DOHH2 (cell line): ENCODE results near the gene SUPT5H.

Experiments
- H3F3A ChIP-seq: fragments of 200-600 bp; sonication (generic), shearing (Covaris generic); 2 replicates; pipeline ENCODE4 v1.6.0; 2016; ENCODE audit warnings: antibody characterized with exemption, mild to moderate bottlenecking; ENCODE audit not compliant: control insufficient read depth, insufficient read depth
- H3K27ac ChIP-seq: fragments of 200-600 bp; sonication (generic); 2 replicates; pipeline ENCODE4 v1.5.1; 2014; ENCODE audit warnings: low read depth, mild to moderate bottlenecking, low read length, moderate library complexity
- H3K27me3 ChIP-seq: fragments of 200-600 bp; sonication (generic); 2 replicates; pipeline ENCODE4 v1.6.1; 2014; ENCODE audit warnings: mild to moderate bottlenecking, low read length, mixed read lengths; ENCODE audit not compliant: control insufficient read depth
- H3K36me3 ChIP-seq: fragments of 200-600 bp; sonication (generic); 2 replicates; pipeline ENCODE4 v1.6.1; 2014; ENCODE audit warnings: mild to moderate bottlenecking, low read length, moderate library complexity, mixed read lengths; ENCODE audit not compliant: control insufficient read depth
- H3K4me1 ChIP-seq: fragments of 200-600 bp; sonication (generic); 2 replicates; pipeline ENCODE4 v1.6.1; 2014; ENCODE audit warnings: mild to moderate bottlenecking, low read length, mixed read lengths; ENCODE audit not compliant: control insufficient read depth
- H3K4me2 ChIP-seq: fragments of 200-600 bp; sonication (generic); 2 replicates; pipeline ENCODE4 v1.6.0; 2014; ENCODE audit warnings: mild to moderate bottlenecking, low read length, moderate library complexity
- H3K4me3 ChIP-seq: fragments of 200-600 bp; sonication (generic); 2 replicates; pipeline ENCODE4 v1.5.1; 2014; ENCODE audit warnings: mild to moderate bottlenecking, low read length, mixed read lengths
- H3K79me2 ChIP-seq: fragments of 200-600 bp; sonication (generic); 2 replicates; pipeline ENCODE4 v1.6.1; 2014; ENCODE audit warnings: mild to moderate bottlenecking, low read length, mixed read lengths; ENCODE audit not compliant: control insufficient read depth
- H3K9me2 ChIP-seq: fragments of 200-600 bp; sonication (generic); replicated peaks from 2 replicates; pipeline ENCODE4 v1.6.1; 2014; ENCODE audit warnings: mild to moderate bottlenecking, low read length, mixed read lengths; ENCODE audit not compliant: control insufficient read depth
- H3K9me3 ChIP-seq: fragments of 200-600 bp; sonication (generic); 2 replicates; pipeline ENCODE4 v1.6.1; 2014; ENCODE audit warnings: antibody characterized with exemption, low read length, mixed read lengths; ENCODE audit not compliant: control insufficient read depth, insufficient read depth
- H4K20me1 ChIP-seq: fragments of 200-600 bp; sonication (generic); 2 replicates; pipeline ENCODE4 v1.6.0; 2014; ENCODE audit warnings: low read depth, mild to moderate bottlenecking, antibody characterized with exemption, low read length, moderate library complexity; ENCODE audit not compliant: control insufficient read depth, insufficient read depth
- EZH2phosphoT487 ChIP-seq: fragments of 200-600 bp; sonication (generic); IDR thresholded peaks from 2 replicates; pipeline ENCODE4 v1.6.1; 2017; ENCODE audit warnings: borderline replicate concordance, mild to moderate bottlenecking, antibody characterized with exemption, low read length, moderate library complexity, mixed read lengths
- TF ChIP-seq, protein P1 (sequence below): fragments of 200-600 bp; sonication (generic); IDR thresholded peaks from one replicate; pipeline ENCODE4 v1.5.1; 2014; ENCODE audit warnings: antibody characterized with exemption, mild to moderate bottlenecking, low read depth, low read length; ENCODE audit not compliant: poor library complexity, severe bottlenecking

SUPT5H gene

DNA sequence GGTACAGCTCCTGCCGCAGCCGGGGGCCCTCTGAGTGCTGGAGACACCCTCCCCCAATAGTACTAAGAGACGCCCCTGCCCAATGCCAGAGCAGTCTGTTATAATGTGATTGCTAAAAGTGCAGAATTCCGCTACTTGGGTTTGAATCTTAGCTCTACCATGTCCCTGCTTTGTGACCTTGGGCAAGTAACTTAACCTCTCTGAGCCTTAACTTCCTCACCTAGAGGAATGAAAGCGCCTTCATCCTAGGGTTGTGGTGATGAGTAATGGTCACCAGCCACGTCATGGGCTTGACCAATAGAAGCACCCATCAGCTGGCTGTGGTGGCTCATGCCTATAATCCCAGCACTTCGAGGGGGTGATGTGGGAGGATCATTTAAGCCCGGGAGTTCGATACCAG lies 26.4 kb upstream of the SUPT5H start:
- Histone ChIP-seq H3K9me3 (no peaks in the 10 kb centered on the region), H3K4me3 (no peak overlapping the region), H3K79me2 (peaks cover 4% of the 10 kb centered on the region), H3F3A (0 out of 2 replicates have a peak, but pooled peaks cover under 1% of the 10 kb centered on the region), H3K36me3 (peaks cover 9% of the 10 kb centered on the region), H3K4me2 (no peak overlapping the region), H3K27me3 (no peaks in the 10 kb centered on the region), H3K4me1 (peaks cover 8% of the 10 kb centered on the region), H4K20me1 (peaks cover 2% of the 10 kb centered on the region; the same call in 1 of the 2 replicates), H3K27ac (no peak overlapping the region), H3K9me2 (no peaks in the 10 kb centered on the region)
- TF ChIP-seq, protein P1, sequence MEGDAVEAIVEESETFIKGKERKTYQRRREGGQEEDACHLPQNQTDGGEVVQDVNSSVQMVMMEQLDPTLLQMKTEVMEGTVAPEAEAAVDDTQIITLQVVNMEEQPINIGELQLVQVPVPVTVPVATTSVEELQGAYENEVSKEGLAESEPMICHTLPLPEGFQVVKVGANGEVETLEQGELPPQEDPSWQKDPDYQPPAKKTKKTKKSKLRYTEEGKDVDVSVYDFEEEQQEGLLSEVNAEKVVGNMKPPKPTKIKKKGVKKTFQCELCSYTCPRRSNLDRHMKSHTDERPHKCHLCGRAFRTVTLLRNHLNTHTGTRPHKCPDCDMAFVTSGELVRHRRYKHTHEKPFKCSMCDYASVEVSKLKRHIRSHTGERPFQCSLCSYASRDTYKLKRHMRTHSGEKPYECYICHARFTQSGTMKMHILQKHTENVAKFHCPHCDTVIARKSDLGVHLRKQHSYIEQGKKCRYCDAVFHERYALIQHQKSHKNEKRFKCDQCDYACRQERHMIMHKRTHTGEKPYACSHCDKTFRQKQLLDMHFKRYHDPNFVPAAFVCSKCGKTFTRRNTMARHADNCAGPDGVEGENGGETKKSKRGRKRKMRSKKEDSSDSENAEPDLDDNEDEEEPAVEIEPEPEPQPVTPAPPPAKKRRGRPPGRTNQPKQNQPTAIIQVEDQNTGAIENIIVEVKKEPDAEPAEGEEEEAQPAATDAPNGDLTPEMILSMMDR: no peak
- TF ChIP-seq EZH2phosphoT487: no peak

DNA sequence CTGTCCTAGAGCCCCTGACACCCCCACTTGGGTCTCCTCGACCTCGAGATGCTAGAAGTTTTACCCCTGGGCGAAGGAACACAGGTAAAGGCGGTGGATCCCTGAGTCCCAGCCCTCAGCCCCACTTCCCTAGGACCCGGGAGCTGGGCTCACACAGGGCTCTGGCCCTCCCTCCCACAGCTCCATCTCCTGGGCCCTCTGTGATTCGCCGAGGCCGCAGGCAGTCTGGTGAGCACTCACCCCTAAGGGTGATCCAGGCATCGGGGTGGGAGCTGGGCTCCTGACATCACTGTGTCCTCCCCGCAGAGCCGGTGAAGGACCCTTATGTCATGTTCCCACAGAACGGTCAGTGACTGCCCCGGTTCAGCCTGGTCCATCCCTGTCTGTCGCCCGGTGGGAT lies 24.6 kb upstream of the SUPT5H start:
- no peaks in the 10 kb centered on the region for H3F3A ChIP-seq
- no peaks in the 10 kb centered on the region for H4K20me1 ChIP-seq
- no peak for TF ChIP-seq EZH2phosphoT487
- TF ChIP-seq, protein P1: no peak
- H3K9me3 ChIP-seq: no peaks in the 10 kb centered on the region
- H3K4me1 ChIP-seq: no peaks in the 10 kb centered on the region
- peaks cover 9% of the 10 kb centered on the region for H3K36me3 ChIP-seq
- no peaks in the 10 kb centered on the region for H3K79me2 ChIP-seq
- no peak overlapping the region for H3K4me3 ChIP-seq
- H3K27me3 ChIP-seq: no peaks in the 10 kb centered on the region
- no peaks in the 10 kb centered on the region for H3K9me2 ChIP-seq
- no peak overlapping the region for H3K27ac ChIP-seq
- H3K4me2 ChIP-seq: no peak overlapping the region

DNA sequence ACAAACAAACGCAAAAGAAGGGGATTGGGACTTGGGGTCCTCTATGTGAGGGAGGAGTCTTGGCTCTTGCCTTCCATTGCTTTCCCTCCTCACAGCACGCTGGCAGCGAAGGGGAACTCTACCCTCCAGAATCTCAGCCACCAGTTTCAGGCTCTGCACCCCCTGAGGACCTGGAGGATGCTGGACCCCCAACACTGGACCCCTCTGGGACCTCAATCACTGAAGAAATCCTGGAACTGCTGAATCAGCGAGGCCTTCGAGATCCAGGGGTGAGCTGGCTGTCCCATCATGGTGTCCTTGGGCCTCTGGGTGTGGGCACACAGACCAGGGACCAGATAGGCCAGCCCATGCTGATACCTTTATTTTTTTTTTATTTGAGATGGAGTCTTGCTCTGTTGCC lies 23.4 kb upstream of the SUPT5H start:
- TF ChIP-seq, protein P1: no peak
- TF ChIP-seq EZH2phosphoT487: no peak
- no peaks in the 10 kb centered on the region for H3K4me1 ChIP-seq
- no peak overlapping the region for H3K4me2 ChIP-seq
- H3K79me2 ChIP-seq: no peaks in the 10 kb centered on the region
- H3K27ac ChIP-seq: no peak overlapping the region
- no peak overlapping the region for H3K4me3 ChIP-seq
- H3K9me3 ChIP-seq: no peaks in the 10 kb centered on the region
- H3K9me2 ChIP-seq: no peaks in the 10 kb centered on the region
- no peaks in the 10 kb centered on the region for H3F3A ChIP-seq
- H4K20me1 ChIP-seq: no peaks in the 10 kb centered on the region
- peaks cover 9% of the 10 kb centered on the region for H3K36me3 ChIP-seq
- no peaks in the 10 kb centered on the region for H3K27me3 ChIP-seq
